Activated CD8-positive, alpha-beta T cell treated with anti-CD3 and anti-CD28 coated beads for 36 hours (primary cell): ENCODE data around the gene SNRNP48. TPM values are rescaled to one million over a fixed set of nuclear protein-coding genes. Genes with fewer than 3 reads are reported as not detected.

Source experiments
- ATAC-seq: fragments of 200-7000 bp; cut with Tn5 transposase; one replicate; pipeline ENCODE4 v1.10.0; 2021; ENCODE audit warnings: mild to moderate bottlenecking, moderate library complexity
- CTCF ChIA-PET: fragments of 350-600 bp; sonication (Branson Sonifier 250); formaldehyde crosslinking; loops from one replicate; lab custom pipeline; 2021; ENCODE audit warnings: antibody characterized with exemption; lab: Charles Lee
- POLR2A ChIA-PET: fragments of 350-600 bp; sonication (Branson Sonifier 250); formaldehyde crosslinking; loops from one replicate; lab custom pipeline; 2021; ENCODE audit warnings: antibody characterized with exemption; lab: Charles Lee
- DNase-seq: peaks from one replicate; pipeline ENCODE4 v3.0.0-alpha.2; 2020
- H3K27ac Mint-ChIP-seq: one replicate; pipeline ENCODE4 v1.8.0; 2021; ENCODE audit warnings: mild to moderate bottlenecking, mixed read lengths
- H3K27me3 Mint-ChIP-seq: one replicate; pipeline ENCODE4 v1.8.0; 2021; ENCODE audit warnings: mixed read lengths
- H3K36me3 Mint-ChIP-seq: one replicate; pipeline ENCODE4 v1.8.0; 2021; ENCODE audit warnings: low read depth, mixed read lengths
- H3K4me1 Mint-ChIP-seq: one replicate; pipeline ENCODE4 v1.8.0; 2021; ENCODE audit warnings: low read depth, mixed read lengths
- H3K4me3 Mint-ChIP-seq: one replicate; pipeline ENCODE4 v1.8.0; 2021; ENCODE audit warnings: mild to moderate bottlenecking, moderate library complexity, mixed read lengths
- H3K9me3 Mint-ChIP-seq: one replicate; pipeline ENCODE4 v1.8.0; 2021; ENCODE audit warnings: mixed read lengths
- CTCF ChIP-seq: fragments of 200-600 bp; IDR thresholded peaks from one replicate; pipeline ENCODE4 v1.8.0; 2022; ENCODE audit warnings: antibody characterized with exemption, mild to moderate bottlenecking
- intact Hi-C: fragments of 100-400 bp; cut with micrococcal nuclease; formaldehyde crosslinking; loops from one replicate; pipeline ENCODE4 v1.10.0; 2022
- total RNA-seq, 2 experiments: library from RNA; stranded (reverse); gene quantifications; one replicate each; pipeline ENCODE4 v1.2.3, GENCODE V29; 2021

The SNRNP48 gene
- total RNA-seq, 2 experiments from 2014 or later = 19.8 to 22.4 TPM

GRCh38 chr6:7656355-7656754, 66.4 kb downstream of the SNRNP48 start:
- Mint-ChIP-seq H3K36me3 (no peaks in the 10 kb centered on the region), H3K27ac (no peak overlapping the region), H3K9me3 (no peaks in the 10 kb centered on the region), H3K4me3 (no peak overlapping the region), H3K4me1 (no peaks in the 10 kb centered on the region), H3K27me3 (peaks cover 13% of the 10 kb centered on the region)
- TF ChIP-seq CTCF = no peak
- DNase-seq (no peak), ATAC-seq (no peak)
- intact Hi-C loops = no loop called here
- CTCF ChIA-PET = interaction anchor here (1.1 to 1.2 kb wide), 2 partner anchors 11 to 66 kb away, joined by 3 read pairs; partner anchors contain the start of gene SNRNP48
- POLR2A ChIA-PET = interaction anchor here (0.6 kb wide), 1 partner anchor 65 kb away, joined by 4 read pairs; no protein-coding TSS in a partner anchor

- POLR2A ChIA-PET = no interaction called here
- no peak overlapping the region for H3K4me3 Mint-ChIP-seq
- H3K4me1 Mint-ChIP-seq = no peaks in the 10 kb centered on the region
- no peak for DNase-seq
- peaks cover 24% of the 10 kb centered on the region for H3K27me3 Mint-ChIP-seq
- H3K36me3 Mint-ChIP-seq = no peaks in the 10 kb centered on the region
- H3K9me3 Mint-ChIP-seq = no peaks in the 10 kb centered on the region
- no peak for ATAC-seq
- CTCF ChIA-PET = no interaction called here
- H3K27ac Mint-ChIP-seq = no peak overlapping the region
- TF ChIP-seq CTCF = no peak
- intact Hi-C loops = no loop called here
Observed at GRCh38 chr6:7658543-7658942, 68.5 kb downstream of the SNRNP48 start.

- Mint-ChIP-seq H3K27me3 (peaks cover 25% of the 10 kb centered on the region), H3K4me3 (no peak overlapping the region), H3K36me3 (no peaks in the 10 kb centered on the region), H3K27ac (no peak overlapping the region), H3K9me3 (no peaks in the 10 kb centered on the region), H3K4me1 (no peaks in the 10 kb centered on the region)
- CTCF ChIA-PET = no interaction called here
- TF ChIP-seq CTCF = no peak
- DNase-seq (no peak), ATAC-seq (no peak)
- POLR2A ChIA-PET = no interaction called here
- intact Hi-C loops = no loop called here
Observed at GRCh38 chr6:7661364-7661763, 71.4 kb downstream of the SNRNP48 start.

Other genes starting within 250 kb of the SNRNP48 start
- under 1 TPM; 0.11 to 0.18 TPM for gene CAGE1, start 200.5 kb upstream of the SNRNP48 start, total RNA-seq
- 10 to 100 TPM; 46.8 to 50.0 TPM for gene RIOK1, start 200.4 kb upstream of the SNRNP48 start, total RNA-seq
- gene DSP, start 48.5 kb upstream of the SNRNP48 start, total RNA-seq = under 1 TPM; 0.07 to 0.25 TPM
- under 1 TPM; 0.09 to 0.18 TPM for gene BMP6, start 135.9 kb downstream of the SNRNP48 start, total RNA-seq